ENCODE measurements around the gene HES1. TPM values are rescaled to one million over a fixed set of nuclear protein-coding genes. Genes with fewer than 3 reads are reported as not detected.

HES1 gene
- total and polyA plus RNA-seq, 10 of the 15 experiments (the other 5 are each of a cell fraction or from before 2014, with no cell fraction given), result 0.46 to 5.3 (median 2.3) TPM

GRCh38 chr3:194163697-194164096 lies 27.7 kb downstream of the HES1 start:
- Histone ChIP-seq H3K27me3 (replicated peaks in 1 of 2; ENCODE audit: control insufficient read depth in 2 of 2, insufficient read depth in 2 of 2, low read length in 1 of 2) (peaks cover 3 to 4% of the 10 kb centered on the region in 2 experiments; a peak in 2 of 4 replicates), H2AFZ (ENCODE audit: control insufficient read depth, low read depth, low read length) (no peak overlapping the region), H3K9ac (ENCODE audit: control insufficient read depth, insufficient read depth, low read length) (no peak overlapping the region), H3K79me2 (ENCODE audit: control insufficient read depth, insufficient read depth, low read length) (no peaks in the 10 kb centered on the region), H4K20me1 (ENCODE audit: control insufficient read depth, insufficient read depth) (no peaks in the 10 kb centered on the region), H3K9me3 (replicated peaks; ENCODE audit: control insufficient read depth, insufficient read depth, low read length) (no peaks in the 10 kb centered on the region), H3K27ac (ENCODE audit: control insufficient read depth, insufficient read depth) (no peak overlapping the region), H3K4me2 (ENCODE audit: control insufficient read depth, insufficient read depth) (no peak overlapping the region), H3K4me1 (ENCODE audit: control insufficient read depth, insufficient read depth, low read length) (no peaks in the 10 kb centered on the region), H3K36me3 (ENCODE audit: control insufficient read depth in 2 of 2, insufficient read depth in 2 of 2, low read length in 1 of 2) (no peaks in the 10 kb centered on the region), H3K4me3 (no peak overlapping the region)
- no peak for TF ChIP-seq PML (IDR thresholded peaks at IDR 0.05; ENCODE audit: low read length)
- TF ChIP-seq, protein P1, sequence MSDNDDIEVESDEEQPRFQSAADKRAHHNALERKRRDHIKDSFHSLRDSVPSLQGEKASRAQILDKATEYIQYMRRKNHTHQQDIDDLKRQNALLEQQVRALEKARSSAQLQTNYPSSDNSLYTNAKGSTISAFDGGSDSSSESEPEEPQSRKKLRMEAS (IDR thresholded peaks at IDR 0.05; ENCODE audit: low read depth, low read length), result no peak
- TF ChIP-seq TBL1XR1 (IDR thresholded peaks at IDR 0.05; ENCODE audit: low read depth, low read length), result no peak
- no peak for TF ChIP-seq FOXM1 (IDR thresholded peaks at IDR 0.05; ENCODE audit: low read depth, low read length)
- TF ChIP-seq ZNF274 (IDR thresholded peaks at IDR 0.05; ENCODE audit: insufficient read depth, insufficient read length), result no peak
- no peak for TF ChIP-seq CBFB (IDR thresholded peaks at IDR 0.05; ENCODE audit: low read depth)
- TF ChIP-seq E2F4 (IDR thresholded peaks at IDR 0.05; ENCODE audit: low read depth, low read length), result no peak
- TF ChIP-seq MTA2 (IDR thresholded peaks at IDR 0.05; ENCODE audit: low read depth), result no peak
- TF ChIP-seq STAT1 (conservative IDR thresholded peaks at IDR 0.05), result no peak
- TF ChIP-seq MEF2B (IDR thresholded peaks at IDR 0.05; ENCODE audit: partially characterized antibody, poor library complexity, severe bottlenecking), result no peak
- TF ChIP-seq ZNF217 (IDR thresholded peaks at IDR 0.05), result no peak
- no peak for TF ChIP-seq HDGF (IDR thresholded peaks at IDR 0.05)
- TF ChIP-seq ZNF24 (IDR thresholded peaks at IDR 0.05), result no peak
- no peak for TF ChIP-seq GATAD2B (conservative IDR thresholded peaks at IDR 0.05; ENCODE audit: low read depth)
- TF ChIP-seq KDM1A (IDR thresholded peaks at IDR 0.05; ENCODE audit: borderline replicate concordance), result no peak
- TF ChIP-seq POLR2AphosphoS2 (IDR thresholded peaks at IDR 0.05; ENCODE audit: low read depth, low read length), result no peak
- TF ChIP-seq CBX5 (IDR thresholded peaks at IDR 0.05; ENCODE audit: low read depth), result no peak
- ChIA-PET POLR2A (no interaction called here), CTCF (no interaction called here), RAD21 (ENCODE audit: unreplicated experiment) (no interaction called here), SMC1A (ENCODE audit: uncharacterized antibody, unreplicated experiment) (no interaction called here)
- intact Hi-C loops (cut with micrococcal nuclease; ENCODE audit: unreplicated experiment), result no loop called here
- DNase-seq (ENCODE audit: low read depth, low spot score) (no peak), ATAC-seq (no peak), FAIRE-seq (no peak)
- BruUV-seq (replicated peaks), result no TSS peak
- in situ Hi-C loops (cut with MboI), result no loop called here
- WGBS (ENCODE audit: insufficient coverage, insufficient replicate concordance, low lambda C conversion rate, missing lambda C conversion rate), result 58% methylated on average over 5 of the region's 5 CpGs

All from GM12878 (cell line).